Breast epithelium (tissue), 4 donors: ENCODE measurements around the gene HIF1A. TPM values are rescaled to one million over a fixed set of nuclear protein-coding genes. Genes with fewer than 3 reads are reported as not detected.

Experiments
- DNase-seq, 2 donors: peaks; one replicate each; pipeline ENCODE4 v3.0.0-alpha.2; 2019; ENCODE audit warnings: low spot score in 2 of 2
- H3K27ac ChIP-seq, 2 donors: fragments of 200-600 bp; sonication (generic) in 1 of 2; one replicate each; pipeline ENCODE4 v1.5.1; 2016 to 2019; ENCODE audit warnings: mild to moderate bottlenecking in 1 of 2
- H3K27me3 ChIP-seq, 2 donors: fragments of 200-600 bp; sonication (generic) in 1 of 2; one replicate each; pipeline versions ENCODE4 v1.5.1 to v1.6.0; 2017 to 2019; ENCODE audit warnings: control low read depth in 1 of 2, mild to moderate bottlenecking in 1 of 2
- H3K36me3 ChIP-seq: fragments of 200-600 bp; one replicate; pipeline ENCODE4 v1.5.1; 2019
- H3K4me1 ChIP-seq, 2 donors: fragments of 200-600 bp; sonication (generic); one replicate each; pipeline ENCODE4 v1.5.1; 2016 to 2019; ENCODE audit warnings: control low read depth in 1 of 2
- H3K4me3 ChIP-seq, 3 donors: fragments of 200-600 bp; sonication (generic); 1 replicate in 2 of 3; 2 replicates in 1 of 3; pipeline ENCODE4 v1.5.1; 2016 to 2019; ENCODE audit warnings: mild to moderate bottlenecking in 3 of 3, moderate library complexity in 2 of 3
- H3K9me3 ChIP-seq, 2 donors: fragments of 200-600 bp; sonication (generic) in 1 of 2; one replicate each; pipeline ENCODE4 v1.5.1; 2016 to 2019; ENCODE audit warnings: control low read depth in 1 of 2
- CTCF ChIP-seq, 3 donors: fragments of 450-650 bp; IDR thresholded peaks; one replicate each; pipeline ENCODE4 v1.5.1; 2016 to 2017; ENCODE audit warnings: antibody characterized with exemption in 3 of 3, mild to moderate bottlenecking in 3 of 3, moderate library complexity in 3 of 3
- POLR2A ChIP-seq: fragments of 450-650 bp; IDR thresholded peaks from one replicate; pipeline ENCODE4 v1.6.1; 2016; ENCODE audit warnings: antibody characterized with exemption, mild to moderate bottlenecking, moderate library complexity
- POLR2AphosphoS5 ChIP-seq, 3 donors: sonication (generic); formaldehyde crosslinking; IDR thresholded peaks; one replicate each; pipeline ENCODE4 v1.6.1; 2017; ENCODE audit warnings: antibody characterized with exemption in 3 of 3
- intact Hi-C: fragments of 100-400 bp; cut with DNase I; formaldehyde crosslinking; loops from one replicate; pipeline ENCODE4 v1.15.1; 2023; ENCODE audit warnings: low total_unique reads
- total RNA-seq, 3 donors: library from RNA; depleted of rRNA; stranded (reverse); fragments of >200 nt; gene quantifications; one replicate each; pipeline ENCODE4 v1.1.0, GENCODE V29; 2016

The HIF1A gene
- total RNA-seq, 3 donors from 2014 or later = 64.8 to 104 (median 92.3) TPM

GRCh38 chr14:61649283-61649682 lies 46.0 kb upstream of the HIF1A start:
- intact Hi-C loops = no loop called here
- Histone ChIP-seq H3K9me3 (no peaks in the 10 kb centered on the region), H3K27me3 (no peaks in the 10 kb centered on the region), H3K4me1 (no peaks in the 10 kb centered on the region), H3K4me3 (no peak overlapping the region), H3K27ac (no peak overlapping the region), H3K36me3 (no peaks in the 10 kb centered on the region)
- no peak for TF ChIP-seq POLR2A
- TF ChIP-seq POLR2AphosphoS5 (IDR thresholded peaks at IDR 0.05) = no peak
- no peak for TF ChIP-seq CTCF (IDR thresholded peaks at IDR 0.05)
- no peak for DNase-seq

GRCh38 chr14:61651355-61651754 lies 44.0 kb upstream of the HIF1A start:
- H3K36me3 ChIP-seq = no peaks in the 10 kb centered on the region
- H3K4me1 ChIP-seq = no peaks in the 10 kb centered on the region
- H3K9me3 ChIP-seq = no peaks in the 10 kb centered on the region
- DNase-seq = no peak
- H3K27ac ChIP-seq = no peak overlapping the region
- H3K4me3 ChIP-seq = no peak overlapping the region
- no peaks in the 10 kb centered on the region for H3K27me3 ChIP-seq
- TF ChIP-seq POLR2A (no peak), CTCF (IDR thresholded peaks at IDR 0.05) (no peak), POLR2AphosphoS5 (IDR thresholded peaks at IDR 0.05) (no peak)
- intact Hi-C loops = no loop called here

DNA sequence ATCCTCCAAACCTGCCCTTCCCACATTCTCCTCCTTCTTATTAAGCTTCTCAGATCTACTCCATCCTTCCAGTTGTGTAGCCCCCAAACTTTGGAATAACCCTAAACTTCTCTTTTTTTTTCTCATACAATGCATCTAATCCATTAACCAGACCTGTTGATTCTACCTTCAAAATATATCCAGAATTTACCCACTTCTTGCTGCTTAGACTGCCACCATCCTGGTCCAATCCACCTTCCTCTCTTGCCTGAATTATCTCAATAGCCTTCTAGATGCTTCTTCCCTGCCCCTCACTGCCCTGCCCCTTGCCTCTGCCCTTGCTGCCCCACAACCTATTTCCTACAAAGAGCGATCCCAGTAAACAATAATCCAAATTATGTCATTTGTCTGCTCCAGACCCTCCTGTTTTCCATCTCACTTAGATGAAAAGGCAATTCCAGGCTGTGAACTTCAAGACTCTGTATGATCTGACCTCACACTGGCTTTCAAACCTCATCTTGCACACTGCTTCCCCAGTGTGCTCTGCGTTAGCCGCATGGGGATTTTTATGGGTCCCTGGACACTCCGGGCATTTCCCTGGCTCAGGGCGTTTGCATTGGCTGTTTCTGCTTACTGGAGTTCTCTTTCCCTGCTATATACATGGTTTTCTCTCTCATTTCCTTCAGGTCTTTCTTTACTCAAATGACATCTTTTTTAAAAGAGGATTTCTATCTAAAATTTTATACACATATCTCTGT lies 42.6 kb upstream of the HIF1A start:
- Histone ChIP-seq H3K9me3 (no peaks in the 10 kb centered on the region), H3K27ac (no peak overlapping the region), H3K4me1 (no peaks in the 10 kb centered on the region), H3K36me3 (no peaks in the 10 kb centered on the region), H3K27me3 (no peaks in the 10 kb centered on the region), H3K4me3 (no peak overlapping the region)
- no peak for DNase-seq
- no peak for TF ChIP-seq POLR2A
- no peak for TF ChIP-seq CTCF (IDR thresholded peaks at IDR 0.05)
- TF ChIP-seq POLR2AphosphoS5 (IDR thresholded peaks at IDR 0.05) = no peak
- intact Hi-C loops = no loop called here

- no peak for DNase-seq
- H3K9me3 ChIP-seq = no peaks in the 10 kb centered on the region
- TF ChIP-seq POLR2AphosphoS5 (IDR thresholded peaks at IDR 0.05) (no peak), POLR2A (no peak), CTCF (IDR thresholded peaks at IDR 0.05) (no peak)
- intact Hi-C loops = no loop called here
- no peaks in the 10 kb centered on the region for H3K27me3 ChIP-seq
- peak overlapping the region in 1 of 2 donors; percentile 12 for H3K27ac ChIP-seq
- no peaks in the 10 kb centered on the region for H3K36me3 ChIP-seq
- no peaks in the 10 kb centered on the region for H3K4me1 ChIP-seq
- H3K4me3 ChIP-seq = no peak overlapping the region
Observed at GRCh38 chr14:61653507-61653906, 41.8 kb upstream of the HIF1A start.

GRCh38 chr14:61654026-61654425 lies 41.3 kb upstream of the HIF1A start:
- intact Hi-C loops = no loop called here
- Histone ChIP-seq H3K9me3 (no peaks in the 10 kb centered on the region), H3K27ac (peak overlapping the region in 1 of 2 donors; percentile 12), H3K36me3 (no peaks in the 10 kb centered on the region), H3K4me3 (no peak overlapping the region), H3K4me1 (no peaks in the 10 kb centered on the region), H3K27me3 (no peaks in the 10 kb centered on the region)
- DNase-seq = no peak
- TF ChIP-seq POLR2AphosphoS5 (IDR thresholded peaks at IDR 0.05) = no peak
